ENCODE results near the gene CREB3. TPM values are rescaled to one million over a fixed set of nuclear protein-coding genes. Genes with fewer than 3 reads are reported as not detected.

Gene CREB3
- total RNA-seq, 1 experiment from 2014 or later = 27.3 TPM

DNA sequence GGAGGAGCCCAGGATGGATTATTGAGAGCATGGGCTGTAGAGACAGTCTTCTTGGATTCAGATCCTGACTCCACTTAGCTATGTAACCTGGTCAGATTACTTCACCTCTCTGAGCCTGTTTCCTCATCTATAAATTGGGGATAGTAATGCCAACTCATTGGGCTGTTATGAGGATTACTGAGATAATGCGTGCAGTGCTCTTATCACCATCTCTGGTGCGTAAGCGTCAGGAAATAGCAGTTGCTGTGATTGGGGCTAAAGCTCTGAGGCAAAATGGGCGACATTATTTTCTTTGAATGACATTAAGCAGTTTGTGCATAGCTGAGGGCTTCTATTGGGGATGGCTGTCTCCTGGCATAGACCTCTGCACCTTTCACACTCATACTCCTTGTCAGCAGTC lies 22.6 kb downstream of the CREB3 start:
- Histone ChIP-seq H4K8ac (replicated peaks; ENCODE audit: insufficient read length, low read depth, low read length) (no peak overlapping the region), H3K23me2 (ENCODE audit: insufficient read length, low read depth, low read length, poor library complexity, severe bottlenecking) (peaks cover 3% of the 10 kb centered on the region), H3K23ac (ENCODE audit: insufficient read length, low read depth, low read length) (no peak overlapping the region), H2BK20ac (ENCODE audit: low read depth, low read length, poor library complexity, severe bottlenecking) (no peak overlapping the region), H2AFZ (ENCODE audit: low read length) (no peak overlapping the region), H2AK5ac (ENCODE audit: insufficient read length, low read length) (no peak overlapping the region), H3K4ac (ENCODE audit: low read depth, low read length) (no peak overlapping the region), H3K79me1 (ENCODE audit: insufficient read depth, low read depth, low read length, poor library complexity, severe bottlenecking) (peaks cover 4% of the 10 kb centered on the region), H4K20me1 (ENCODE audit: control insufficient read depth, insufficient read depth, insufficient read length) (no peaks in the 10 kb centered on the region), H3K27me3 (ENCODE audit: insufficient read depth, low read length) (no peaks in the 10 kb centered on the region), H2BK120ac (ENCODE audit: low read depth, low read length, poor library complexity, severe bottlenecking) (no peak overlapping the region), H3T11ph (ENCODE audit: low read length) (no peak overlapping the region), H2BK15ac (ENCODE audit: low read depth, low read length) (no peak overlapping the region), H3K56ac (ENCODE audit: insufficient read length, low read depth, low read length) (no peak overlapping the region), H3K79me2 (ENCODE audit: insufficient read depth, low read length) (no peaks in the 10 kb centered on the region; the same call in 1 of the 2 replicates), H3K4me2 (ENCODE audit: insufficient read depth, insufficient read length, low read length) (no peak overlapping the region), H3K14ac (ENCODE audit: insufficient read depth, low read length) (no peak overlapping the region), H3K9me3 (ENCODE audit: control insufficient read depth, low read depth, low read length) (no peaks in the 10 kb centered on the region), H3K4me1 (ENCODE audit: insufficient read depth, low read length) (no peaks in the 10 kb centered on the region), H3K9ac (ENCODE audit: extremely low read depth, insufficient read length, low read length) (no peak overlapping the region), H4K5ac (ENCODE audit: insufficient read length, low read depth, low read length) (no peak overlapping the region), H2BK5ac (ENCODE audit: insufficient read length, low read length) (no peak overlapping the region), H4K91ac (ENCODE audit: insufficient read length, low read depth, low read length) (no peak overlapping the region), H3K18ac (ENCODE audit: insufficient read length, low read depth, low read length) (no peak overlapping the region), H2BK12ac (ENCODE audit: insufficient read length, low read depth, low read length) (no peak overlapping the region), H3K27ac (ENCODE audit: insufficient read length, low read depth, low read length) (no peak overlapping the region)
- Mint-ChIP-seq H3K36me3 (ENCODE audit: insufficient read depth in 1 of 3, low read depth in 3 of 3) (peaks cover 19 to 37% (median 36%) of the 10 kb centered on the region in 3 experiments; a peak in 6 of 7 replicates), H3K27ac (no peak overlapping the region; a peak in 1 of 7 replicates), H3K4me3 (peak overlapping the region in 1 of 2 experiments; percentile 12; a peak in 1 of 5 replicates), H3K4me1 (peaks cover 25 to 26% of the 10 kb centered on the region in 2 experiments), H3K9me3 (no peaks in the 10 kb centered on the region), H3K27me3 (ENCODE audit: low read depth) (no peaks in the 10 kb centered on the region)
- WGBS (ENCODE audit: extremely low coverage, insufficient read length, low lambda C conversion rate) = no CpG with 5 or more reads among the region's 4 CpGs
- TF ChIP-seq, protein P1, sequence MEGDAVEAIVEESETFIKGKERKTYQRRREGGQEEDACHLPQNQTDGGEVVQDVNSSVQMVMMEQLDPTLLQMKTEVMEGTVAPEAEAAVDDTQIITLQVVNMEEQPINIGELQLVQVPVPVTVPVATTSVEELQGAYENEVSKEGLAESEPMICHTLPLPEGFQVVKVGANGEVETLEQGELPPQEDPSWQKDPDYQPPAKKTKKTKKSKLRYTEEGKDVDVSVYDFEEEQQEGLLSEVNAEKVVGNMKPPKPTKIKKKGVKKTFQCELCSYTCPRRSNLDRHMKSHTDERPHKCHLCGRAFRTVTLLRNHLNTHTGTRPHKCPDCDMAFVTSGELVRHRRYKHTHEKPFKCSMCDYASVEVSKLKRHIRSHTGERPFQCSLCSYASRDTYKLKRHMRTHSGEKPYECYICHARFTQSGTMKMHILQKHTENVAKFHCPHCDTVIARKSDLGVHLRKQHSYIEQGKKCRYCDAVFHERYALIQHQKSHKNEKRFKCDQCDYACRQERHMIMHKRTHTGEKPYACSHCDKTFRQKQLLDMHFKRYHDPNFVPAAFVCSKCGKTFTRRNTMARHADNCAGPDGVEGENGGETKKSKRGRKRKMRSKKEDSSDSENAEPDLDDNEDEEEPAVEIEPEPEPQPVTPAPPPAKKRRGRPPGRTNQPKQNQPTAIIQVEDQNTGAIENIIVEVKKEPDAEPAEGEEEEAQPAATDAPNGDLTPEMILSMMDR (conservative IDR thresholded peaks at IDR 0.05) = no peak
- no peak for DNase-seq

Data from H9 (cell line).